ENCODE results near the gene MAP4K2. TPM values are rescaled to one million over a fixed set of nuclear protein-coding genes. Genes with fewer than 3 reads are reported as not detected.

Gene MAP4K2
- total RNA-seq = 18.6 and 41.5 TPM in 2 replicates

DNA sequence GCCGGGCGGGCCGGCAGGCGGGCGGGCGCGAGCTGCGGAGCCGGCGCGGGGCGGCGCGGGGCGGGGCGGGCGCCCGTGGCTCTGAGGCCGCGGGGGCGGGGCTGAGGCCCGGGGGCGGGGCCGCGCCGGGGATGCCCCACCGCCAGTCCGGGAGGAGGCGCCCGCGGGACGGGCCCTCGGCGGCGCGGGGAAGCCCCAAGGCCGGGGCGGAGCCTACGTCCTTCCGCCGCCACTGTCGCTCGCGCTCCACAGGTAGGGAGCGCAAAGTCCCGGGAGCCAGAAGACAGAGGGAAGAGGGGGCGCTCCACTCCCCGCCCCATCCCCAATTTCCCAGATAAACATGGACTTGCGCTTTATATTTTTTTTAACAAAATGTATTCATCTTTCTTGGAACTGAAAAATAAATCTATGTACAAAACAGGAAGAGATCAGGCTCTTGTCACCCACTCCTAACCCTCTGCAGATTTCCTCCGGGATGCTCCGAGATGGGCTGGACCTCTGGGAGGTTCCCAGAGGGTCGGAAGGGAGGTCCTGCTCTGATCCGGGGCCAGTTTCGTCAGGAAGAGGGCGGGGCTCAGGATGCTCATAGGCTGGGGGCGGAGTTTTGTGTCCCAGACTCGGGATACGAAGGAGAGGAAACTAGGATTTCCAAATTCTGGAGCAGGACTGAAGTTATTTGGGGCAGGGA is at the start of gene MAP4K2:
MAP4K2 (minus strand) TSS at position 57 of the 688 bp plus-strand sequence. CDS start 65 bp downstream, outside the sequence.

DNA sequence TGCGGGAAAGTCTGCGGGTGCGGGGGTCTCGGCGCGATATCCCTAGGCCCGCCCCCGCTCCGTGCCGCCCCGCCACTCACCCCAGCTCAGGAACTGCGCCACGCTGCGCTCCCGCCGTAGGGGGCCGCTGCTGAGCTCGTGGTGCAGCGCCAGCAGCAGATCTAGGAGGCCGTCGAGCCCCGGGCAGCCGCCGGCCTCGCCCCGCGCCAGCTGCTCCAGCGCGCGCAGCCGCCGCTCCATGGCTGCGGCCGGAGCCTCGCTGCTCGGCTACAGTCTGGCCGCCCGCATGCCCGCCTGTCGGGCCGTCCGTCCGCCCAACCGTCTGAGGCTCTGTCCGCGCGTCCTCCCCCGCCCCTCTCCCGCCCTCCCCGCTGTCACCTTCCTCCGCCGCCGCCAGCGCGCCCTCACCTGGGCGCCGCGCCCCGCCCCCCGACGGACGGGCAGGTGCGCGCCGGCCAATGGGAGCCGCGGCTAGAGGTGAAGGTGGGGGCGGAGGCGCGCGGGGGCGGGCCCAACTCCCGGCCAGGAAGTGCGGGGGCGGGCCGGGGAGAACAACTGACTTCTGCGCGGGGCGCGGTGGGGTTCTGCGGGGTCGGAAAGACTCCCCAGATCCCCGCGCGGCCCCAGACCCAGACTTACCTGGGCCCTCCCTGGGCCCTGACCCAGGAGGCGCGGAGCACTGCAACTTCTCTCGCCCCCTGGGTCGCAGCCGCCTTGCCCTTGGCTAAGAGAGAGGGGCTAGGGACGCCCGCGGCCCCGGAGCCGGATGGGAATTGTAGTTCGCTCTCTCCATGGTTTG is 41.5 kb upstream of the MAP4K2 start, which contains the start of gene CDC42BPG:
CDC42BPG (minus strand) TSS at position 324 of the 799 bp plus-strand sequence; CDS start at position 240, 84 bp downstream.

DNA sequence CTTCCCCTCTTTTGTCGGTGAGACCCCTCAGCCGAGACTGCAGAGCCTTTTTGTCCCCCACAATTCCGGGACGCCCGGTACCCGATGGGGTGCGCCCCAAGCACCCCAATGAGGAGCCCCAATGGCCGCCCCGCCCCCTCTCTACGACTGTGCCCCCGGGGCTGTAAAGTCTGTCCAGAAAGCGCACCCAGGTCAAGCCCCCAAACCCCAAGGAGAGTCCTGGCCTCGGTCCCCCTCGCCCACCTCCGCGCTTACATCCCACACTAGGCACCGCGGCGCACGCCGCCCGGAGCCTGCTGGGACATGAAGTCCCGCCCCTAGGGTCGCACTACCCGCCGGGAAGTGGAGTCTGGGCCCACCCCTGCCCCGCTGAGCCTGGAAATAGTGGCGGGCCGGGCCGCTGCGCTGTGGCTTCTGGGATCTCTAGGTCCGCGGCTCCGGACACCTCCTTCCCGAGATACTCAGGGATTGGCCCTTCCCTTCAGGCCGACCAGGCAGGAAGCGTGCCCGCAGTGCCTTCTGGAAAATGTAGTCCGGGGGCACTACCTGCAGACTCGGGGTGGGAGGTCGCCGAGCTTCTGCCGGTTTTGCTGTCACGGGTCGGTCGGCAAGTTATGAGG is 7.4 kb upstream of the MAP4K2 start, which contains the start of gene MEN1:
MEN1 (minus strand) TSS at position 281 of the 620 bp plus-strand sequence. CDS start 442 bp downstream, outside the sequence.

DNA sequence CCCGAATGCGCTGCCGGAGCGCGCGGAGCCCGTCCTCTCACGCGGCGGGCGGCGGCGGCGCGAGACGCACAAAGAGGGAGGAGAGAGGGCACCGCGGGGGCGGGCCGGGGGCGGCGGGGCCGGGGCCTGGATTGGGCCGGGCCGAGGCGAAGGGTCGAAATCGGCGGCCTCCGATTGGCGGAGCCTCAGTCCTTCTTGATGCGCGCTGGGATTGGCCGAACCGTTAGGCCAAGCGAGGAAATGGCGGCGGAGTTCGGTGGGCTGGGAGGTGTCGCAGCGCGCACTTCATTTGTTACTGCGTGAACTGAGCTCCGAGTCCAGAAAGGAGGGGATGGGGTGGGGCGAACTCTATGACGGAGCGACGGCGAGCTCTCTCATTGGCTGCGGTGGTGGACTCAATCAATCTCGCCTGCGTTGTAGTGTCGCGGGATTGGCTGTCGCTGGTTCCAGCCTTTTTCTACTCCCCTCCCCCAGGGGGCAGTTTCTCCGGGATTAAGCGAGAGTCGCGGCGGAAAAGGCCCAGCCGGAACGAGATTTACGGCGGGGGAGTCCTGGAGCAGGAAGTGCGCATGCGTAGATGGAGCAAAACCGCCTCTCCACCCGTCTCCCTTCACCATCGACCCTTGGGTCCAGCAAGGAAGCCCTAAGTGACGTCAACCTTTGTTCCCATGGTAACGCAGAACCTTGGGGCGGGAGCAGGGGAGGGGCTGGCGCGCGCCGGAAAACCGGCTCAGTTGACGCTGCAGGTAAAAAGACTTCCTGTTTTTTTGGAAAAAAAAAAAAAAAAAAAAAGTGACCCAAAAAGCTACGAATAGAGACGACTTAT is 24.3 kb downstream of the MAP4K2 start, which contains the start of gene SF1:
SF1 (minus strand) TSS at position 70 of the 826 bp plus-strand sequence. CDS start 150 bp downstream, outside the sequence.

DNA sequence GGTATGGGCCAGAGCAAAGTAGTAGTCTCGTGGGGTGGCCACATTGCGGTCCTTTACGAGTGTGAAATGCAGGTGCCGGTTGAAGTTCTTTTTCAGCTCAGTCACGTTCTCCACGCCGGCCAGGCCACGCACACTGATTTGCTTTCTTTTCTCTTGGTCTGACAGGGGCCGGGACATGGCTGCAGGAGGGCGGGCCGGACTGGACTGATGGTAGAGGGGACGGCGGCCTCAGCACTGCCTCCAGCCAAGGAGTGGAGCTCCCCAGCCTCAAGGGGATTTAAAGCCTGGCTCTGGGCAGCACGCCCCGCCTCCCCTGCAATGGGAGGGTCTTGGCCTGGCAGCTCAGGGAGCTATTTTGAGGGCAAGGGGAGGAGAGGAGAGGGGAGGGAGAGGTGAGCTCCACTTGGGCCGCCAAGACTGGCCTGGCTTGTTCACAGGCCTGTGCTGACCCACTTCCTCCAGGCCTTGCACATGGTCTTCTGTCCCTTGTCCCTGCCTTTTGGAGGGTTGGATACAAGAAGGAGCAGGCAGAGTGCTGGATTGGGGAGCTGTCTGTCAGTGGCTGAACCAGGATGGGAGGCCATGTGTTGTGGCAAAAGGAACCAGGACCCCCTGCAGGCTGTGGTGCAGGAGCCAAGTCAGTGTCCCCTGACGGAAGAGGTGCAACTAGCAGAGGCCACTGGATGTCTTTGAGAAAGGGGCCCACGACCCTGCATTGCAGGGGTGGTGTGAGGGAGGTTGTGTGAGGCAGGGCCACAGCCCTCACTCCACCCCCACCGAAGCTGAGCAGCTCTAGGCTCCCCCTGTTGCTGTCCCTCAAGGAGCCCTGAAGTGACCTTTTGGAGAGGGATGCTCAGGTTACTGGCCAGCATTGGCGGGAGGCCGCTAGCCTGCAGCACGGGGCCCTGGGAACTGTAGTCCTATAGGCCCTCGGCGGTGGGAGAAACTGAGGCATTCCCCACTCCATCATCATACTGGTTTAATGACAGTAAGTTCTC is 43.0 kb downstream of the MAP4K2 start, which contains the start of gene PYGM:
PYGM (minus strand) TSS at position 253 of the 998 bp plus-strand sequence; CDS start at position 177, 76 bp downstream.

DNA sequence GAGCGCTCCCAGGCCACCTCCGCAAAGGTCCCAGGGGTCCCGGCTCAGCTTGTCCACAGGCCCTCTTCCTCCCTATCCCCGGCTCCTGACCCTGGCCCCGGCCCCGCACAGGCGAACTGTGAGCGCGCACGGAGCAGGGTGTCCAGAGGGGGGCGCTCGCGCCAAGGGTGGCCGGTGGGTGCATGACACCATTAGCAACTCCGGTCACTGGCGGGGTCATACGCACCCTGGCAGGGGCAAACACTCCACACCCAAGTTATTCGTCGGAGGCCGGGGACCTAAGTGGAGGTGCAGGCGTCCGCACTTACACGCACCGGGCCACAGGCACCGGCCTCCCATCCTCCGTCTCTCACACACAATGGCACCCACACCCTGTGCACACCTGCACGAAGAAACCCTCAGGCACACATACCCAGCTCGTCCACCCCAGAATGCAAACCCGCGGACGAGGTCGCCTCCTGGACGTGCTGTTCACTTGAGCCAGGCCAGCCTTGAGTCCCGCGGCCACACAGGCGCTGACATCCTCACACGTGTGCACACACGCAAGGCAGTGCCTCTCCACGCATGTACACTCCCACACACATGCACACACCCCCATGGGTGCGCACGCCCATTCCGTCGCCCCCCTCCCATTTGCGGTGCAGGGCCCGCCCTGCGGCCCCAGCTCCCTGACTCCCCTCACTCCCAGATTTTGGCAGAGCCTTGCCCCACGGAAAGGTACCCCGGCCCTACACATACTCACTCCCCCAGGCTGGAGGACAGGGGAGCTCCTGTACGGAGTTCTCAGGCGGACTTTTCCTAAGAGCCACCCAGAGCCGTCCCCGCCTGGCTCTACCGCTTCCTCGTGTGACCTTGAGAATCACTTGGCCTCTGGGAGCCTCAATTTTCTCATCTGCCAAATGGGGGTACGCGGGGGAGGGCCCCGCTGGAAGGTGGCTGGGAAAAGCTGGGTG is 59.1 kb downstream of the MAP4K2 start, which contains the start of gene RASGRP2:
RASGRP2 (minus strand) TSS at position 552 of the 953 bp plus-strand sequence. CDS start 1,276 bp downstream, outside the sequence.

Other genes starting within 250 kb of the MAP4K2 start
- not detected in 2 replicates for gene SLC22A11, start 247.3 kb downstream of the MAP4K2 start, total RNA-seq
- not detected in 2 replicates for gene SLC22A12, start 212.0 kb downstream of the MAP4K2 start, total RNA-seq
- gene NRXN2, start 80.0 kb downstream of the MAP4K2 start, total RNA-seq = 0.49 TPM in 1 of 2 replicates, not detected in the other
- gene RASGRP2, start 59.1 kb downstream of the MAP4K2 start, total RNA-seq = 0.49 and 1.2 TPM in 2 replicates
- gene PYGM, start 43.2 kb downstream of the MAP4K2 start, total RNA-seq = 0.16 and 0.44 TPM in 2 replicates
- 60.1 and 133 TPM in 2 replicates for gene SF1, start 24.7 kb downstream of the MAP4K2 start, total RNA-seq
- 9.4 and 26.4 TPM in 2 replicates for gene MEN1, start 7.3 kb upstream of the MAP4K2 start, total RNA-seq
- gene CDC42BPG, start 41.4 kb upstream of the MAP4K2 start, total RNA-seq = 0.16 and 0.25 TPM in 2 replicates
- 43.5 and 108 TPM in 2 replicates for gene EHD1, start 75.4 kb upstream of the MAP4K2 start, total RNA-seq
- 7.0 and 13.4 TPM in 2 replicates for gene ATG2A, start 114.0 kb upstream of the MAP4K2 start, total RNA-seq
- 7.6 and 13.6 TPM in 2 replicates for gene PPP2R5B, start 121.5 kb upstream of the MAP4K2 start, total RNA-seq
- gene GPHA2, start 132.7 kb upstream of the MAP4K2 start, total RNA-seq = not detected in 2 replicates
- gene MAJIN, start 168.9 kb upstream of the MAP4K2 start, total RNA-seq = not detected in 2 replicates
- gene BATF2, start 193.8 kb upstream of the MAP4K2 start, total RNA-seq = 0.31 and 0.32 TPM in 2 replicates
- gene ARL2, start 210.9 kb upstream of the MAP4K2 start, total RNA-seq = 120 and 126 TPM in 2 replicates
- 8.1 and 10.4 TPM in 2 replicates for gene SNX15, start 224.2 kb upstream of the MAP4K2 start, total RNA-seq
- gene SAC3D1, start 238.0 kb upstream of the MAP4K2 start, total RNA-seq = 8.4 and 9.8 TPM in 2 replicates

Data from bladder microvascular endothelial cell (primary cell).